ENCODE measurements around the gene TRAF3. TPM values are rescaled to one million over a fixed set of nuclear protein-coding genes. Genes with fewer than 3 reads are reported as not detected.
"Not testable (repeated sequence)": the region's sequence is repeated elsewhere in the genome, so short reads cannot be mapped to it uniquely, and the experiment has no call there.

The TRAF3 gene
- total RNA-seq, 1 experiment from 2014 or later: 14.0 TPM

DNA sequence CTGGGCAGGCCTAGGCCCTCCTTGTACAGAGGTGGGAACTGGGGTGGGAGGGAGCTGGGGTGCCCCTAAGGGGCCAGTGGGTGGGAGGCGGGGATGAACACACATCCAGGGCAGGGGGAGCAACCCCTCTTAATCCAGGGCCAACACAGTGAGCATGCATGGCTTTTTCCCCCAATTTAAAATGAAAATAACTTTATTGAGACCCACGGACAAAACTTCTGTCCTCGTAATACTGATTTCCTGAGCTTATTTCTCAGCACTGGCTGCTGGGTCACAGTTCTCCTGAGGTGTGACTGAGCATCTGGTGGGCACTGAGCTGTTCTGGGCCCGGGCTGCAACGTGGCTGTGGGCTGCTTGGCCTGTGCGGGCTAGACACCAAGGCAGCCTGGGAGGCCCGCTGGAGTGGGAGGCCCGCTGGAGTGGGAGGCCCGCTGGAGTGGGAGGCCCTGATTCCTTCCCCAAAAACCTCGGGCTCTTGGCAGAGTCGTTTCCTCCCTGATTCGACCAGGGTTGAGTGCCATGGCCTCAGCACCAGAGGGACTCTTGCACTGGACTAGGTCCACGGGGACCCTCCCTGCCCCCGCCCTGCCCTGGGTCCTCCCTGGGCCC lies 24.9 kb upstream of the TRAF3 start:
- DNase-seq (ENCODE audit: low spot score): no peak

DNA sequence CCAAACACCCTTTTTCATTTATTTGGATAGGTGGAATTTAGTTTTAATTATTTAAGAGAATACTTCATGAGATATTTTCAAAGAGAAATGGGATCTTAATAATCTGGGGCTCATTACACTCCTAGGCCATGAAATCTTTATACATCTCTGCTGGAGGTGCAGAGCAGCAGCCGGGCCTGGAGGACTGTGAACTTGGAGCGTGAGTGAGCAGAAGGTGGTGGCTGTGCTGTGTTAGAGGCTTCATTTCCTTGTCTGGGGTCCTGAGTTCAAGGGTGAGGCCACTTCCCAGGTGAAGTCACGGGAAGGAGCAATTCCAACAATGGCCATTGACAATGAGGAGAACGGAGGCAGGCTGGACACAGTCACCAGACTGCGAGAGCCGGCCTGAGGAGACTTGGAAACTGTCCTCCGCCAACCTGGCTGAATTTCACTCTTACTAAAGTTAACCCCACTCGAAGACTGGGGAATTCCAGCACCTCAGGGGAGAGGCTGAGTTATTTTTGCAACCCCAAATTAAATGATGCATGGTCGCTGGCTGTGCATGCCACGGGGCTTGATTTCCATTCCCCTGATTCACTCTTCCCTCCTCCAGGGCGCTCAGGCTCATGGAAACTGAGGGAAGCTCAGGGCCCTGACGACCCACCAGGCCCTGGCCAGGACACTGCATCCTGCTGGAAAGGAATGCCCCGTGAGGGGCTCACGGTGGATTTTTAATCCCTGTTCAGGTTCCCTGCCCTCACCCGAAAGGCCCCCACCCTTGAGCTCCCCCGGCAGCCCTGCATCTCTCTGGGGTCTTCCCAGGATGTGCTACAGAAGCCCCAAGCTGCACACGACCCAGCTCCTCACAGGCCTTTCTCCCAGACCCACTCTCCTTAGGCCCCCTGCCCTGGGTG lies 22.6 kb upstream of the TRAF3 start:
- DNase-seq (ENCODE audit: low spot score): no peak

DNA sequence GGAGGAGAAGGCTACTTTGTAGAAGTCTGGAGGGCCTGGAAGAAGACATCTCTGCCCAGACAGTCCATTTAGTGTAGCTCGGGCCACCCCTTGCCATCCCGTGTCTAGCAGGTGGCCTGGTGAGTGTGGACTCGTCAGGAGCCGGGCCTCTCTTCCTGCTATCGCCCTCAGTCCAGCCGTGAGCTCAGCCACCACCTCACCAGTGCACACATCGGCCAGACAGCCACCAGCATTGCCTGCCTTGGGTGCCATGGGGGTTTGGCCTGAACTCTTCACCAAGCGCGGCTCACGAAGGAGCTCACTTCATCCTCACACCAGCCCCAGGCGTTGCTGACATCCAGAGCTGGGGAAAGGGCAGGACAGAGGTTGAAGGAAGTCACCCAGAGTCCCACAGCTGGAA lies 19.6 kb upstream of the TRAF3 start:
- no peak for DNase-seq (ENCODE audit: low spot score)

DNA sequence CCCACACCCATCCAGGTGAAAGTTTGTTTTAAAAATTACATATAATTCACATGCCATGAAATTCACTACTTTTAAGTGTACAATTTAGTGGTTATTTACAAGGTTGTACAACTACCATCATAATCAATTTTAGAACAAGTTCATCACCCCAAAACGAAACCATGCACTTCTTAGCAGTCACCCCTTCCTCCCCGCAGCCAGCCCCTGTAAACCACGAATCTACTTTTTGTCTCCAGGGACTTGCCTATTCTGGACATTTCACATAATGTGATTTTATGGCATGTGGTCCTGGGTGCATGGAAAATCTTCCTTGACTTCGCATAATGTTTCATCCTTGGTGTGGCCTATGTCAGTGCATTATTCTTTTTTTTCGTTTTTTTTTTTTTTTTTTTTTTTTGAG lies 19.2 kb upstream of the TRAF3 start:
- no peak for DNase-seq (ENCODE audit: low spot score)

DNA sequence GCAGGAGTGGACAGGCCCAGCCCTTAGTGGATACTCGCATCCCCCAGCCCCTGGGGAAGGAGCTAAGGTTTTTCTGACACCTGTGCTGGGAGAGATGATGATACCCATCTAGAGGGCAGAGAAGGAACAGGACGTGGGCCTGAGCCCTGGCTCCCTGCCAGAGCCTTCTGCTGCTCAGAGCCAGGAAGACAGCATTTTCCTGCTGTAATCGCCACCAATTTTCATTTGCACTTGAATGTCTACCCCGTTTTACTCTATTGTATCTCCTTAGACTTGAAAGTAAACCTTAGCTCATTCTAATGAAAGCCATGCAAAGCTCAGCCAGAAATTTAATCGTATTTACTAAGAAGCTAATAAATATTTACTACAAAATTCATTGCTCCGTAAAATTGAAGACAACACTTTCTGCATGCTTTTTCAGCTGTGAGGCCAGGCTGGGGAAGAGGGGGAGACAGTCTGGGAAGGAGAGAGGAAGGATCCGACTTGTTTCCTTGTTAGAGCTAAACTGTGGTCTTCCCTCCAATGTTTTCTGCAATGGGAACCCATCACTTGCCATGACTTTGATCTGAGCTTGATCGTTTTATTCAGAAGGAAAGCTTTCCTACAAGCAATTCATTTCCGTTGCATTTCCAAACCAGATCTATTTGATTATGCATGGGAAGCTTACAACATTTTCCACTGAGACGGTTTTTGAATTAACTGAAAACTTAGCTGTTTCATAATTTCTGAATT lies 17.6 kb upstream of the TRAF3 start:
- DNase-seq (ENCODE audit: low spot score): no peak

DNA sequence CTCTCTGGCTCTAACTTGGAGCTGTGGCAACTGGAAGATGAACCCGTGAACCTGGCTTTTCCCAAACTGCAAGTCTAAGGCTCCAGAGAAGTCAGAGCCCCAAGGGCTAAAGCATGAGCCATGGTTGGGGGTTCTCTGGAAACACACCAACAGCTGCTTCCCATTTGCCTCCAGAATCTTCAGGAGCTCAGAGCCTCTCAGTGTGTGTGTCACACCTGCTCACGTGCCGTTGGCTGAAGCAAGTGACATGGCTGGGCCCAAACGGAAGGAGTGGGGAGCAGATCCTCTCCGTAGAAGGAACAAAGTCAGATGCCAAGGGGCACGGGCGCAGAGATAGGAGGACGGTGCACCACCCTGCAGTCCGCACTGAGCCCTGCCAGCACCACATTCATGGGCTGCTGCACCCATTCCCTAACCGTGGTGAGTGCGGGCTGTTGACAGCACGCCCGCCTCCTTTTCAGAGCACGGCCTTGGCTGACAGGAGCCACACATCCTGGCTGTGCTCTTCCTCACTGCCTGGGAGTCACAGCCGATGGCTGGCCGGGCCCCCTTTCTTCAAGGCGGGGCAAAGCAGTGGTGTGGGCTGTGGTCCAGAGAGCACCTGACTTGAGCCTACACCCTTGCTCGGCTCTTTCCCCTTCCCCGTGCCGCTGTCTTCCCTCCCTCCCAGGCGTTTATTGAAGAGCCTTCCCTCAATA lies 16.6 kb upstream of the TRAF3 start:
- no peak for DNase-seq (ENCODE audit: low spot score)

DNA sequence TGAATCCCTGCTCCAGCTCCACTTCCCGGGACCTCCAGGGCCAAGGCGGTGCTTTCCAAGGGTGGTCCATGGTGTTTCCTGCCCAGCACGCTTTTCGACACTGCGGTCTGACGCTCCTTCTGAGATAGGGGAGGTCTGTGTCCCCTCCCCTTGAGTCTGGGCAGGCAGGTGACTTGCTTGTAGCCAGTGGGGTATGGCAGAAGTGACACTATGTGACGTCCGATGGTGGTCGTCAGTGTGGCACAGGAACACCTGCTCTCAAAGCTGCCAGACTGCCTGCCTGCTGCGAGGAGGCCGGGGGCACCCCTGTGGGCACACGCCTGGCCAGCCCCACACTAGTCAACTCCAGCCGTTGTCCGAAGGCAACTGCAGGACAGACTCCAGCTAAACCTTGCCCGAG lies 16.0 kb upstream of the TRAF3 start:
- DNase-seq (ENCODE audit: low spot score): no peak

DNA sequence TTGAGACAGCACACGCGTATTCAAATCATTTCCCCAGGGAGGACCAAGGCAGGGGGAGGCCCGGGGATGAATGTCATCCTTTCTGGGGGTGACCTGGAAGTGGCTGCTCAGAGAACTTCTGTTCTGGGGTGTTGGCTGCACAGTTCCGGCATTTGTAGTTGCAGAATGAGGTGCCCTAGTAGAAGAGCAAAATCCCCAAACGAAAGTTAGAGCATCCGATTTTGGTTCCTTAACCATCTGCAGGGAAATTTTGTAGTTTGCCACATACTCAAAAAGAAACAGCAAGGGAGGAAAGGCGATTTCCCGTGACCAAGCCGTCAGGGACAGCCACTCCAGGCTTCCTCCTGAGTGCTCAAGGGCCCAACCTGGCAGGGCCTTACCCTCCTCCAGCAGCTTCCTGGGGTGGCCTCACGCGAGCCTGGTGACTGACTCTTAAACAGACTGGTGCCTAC lies 13.0 kb upstream of the TRAF3 start:
- no peak for DNase-seq (ENCODE audit: low spot score)

DNA sequence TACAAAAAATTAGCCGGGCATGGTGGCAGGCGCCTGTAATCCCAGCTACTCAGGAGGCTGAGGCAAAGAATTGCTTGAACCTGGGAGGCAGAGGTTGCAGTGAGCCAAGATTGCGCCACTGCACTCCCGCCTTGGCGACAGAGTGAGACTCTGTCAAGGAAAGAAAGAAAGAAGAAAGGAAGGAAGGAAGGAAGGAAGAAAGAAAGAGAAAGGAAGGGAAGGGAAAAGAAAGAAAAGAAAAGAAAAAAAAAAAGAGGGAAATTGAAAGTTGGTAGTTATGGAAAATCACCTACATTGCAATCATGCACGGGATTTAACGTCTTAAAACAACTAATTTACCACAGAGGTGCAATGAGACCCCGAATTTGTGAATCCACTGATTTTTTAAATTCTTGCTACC lies 11.5 kb upstream of the TRAF3 start:
- DNase-seq (ENCODE audit: low spot score): not testable (repeated sequence)

DNA sequence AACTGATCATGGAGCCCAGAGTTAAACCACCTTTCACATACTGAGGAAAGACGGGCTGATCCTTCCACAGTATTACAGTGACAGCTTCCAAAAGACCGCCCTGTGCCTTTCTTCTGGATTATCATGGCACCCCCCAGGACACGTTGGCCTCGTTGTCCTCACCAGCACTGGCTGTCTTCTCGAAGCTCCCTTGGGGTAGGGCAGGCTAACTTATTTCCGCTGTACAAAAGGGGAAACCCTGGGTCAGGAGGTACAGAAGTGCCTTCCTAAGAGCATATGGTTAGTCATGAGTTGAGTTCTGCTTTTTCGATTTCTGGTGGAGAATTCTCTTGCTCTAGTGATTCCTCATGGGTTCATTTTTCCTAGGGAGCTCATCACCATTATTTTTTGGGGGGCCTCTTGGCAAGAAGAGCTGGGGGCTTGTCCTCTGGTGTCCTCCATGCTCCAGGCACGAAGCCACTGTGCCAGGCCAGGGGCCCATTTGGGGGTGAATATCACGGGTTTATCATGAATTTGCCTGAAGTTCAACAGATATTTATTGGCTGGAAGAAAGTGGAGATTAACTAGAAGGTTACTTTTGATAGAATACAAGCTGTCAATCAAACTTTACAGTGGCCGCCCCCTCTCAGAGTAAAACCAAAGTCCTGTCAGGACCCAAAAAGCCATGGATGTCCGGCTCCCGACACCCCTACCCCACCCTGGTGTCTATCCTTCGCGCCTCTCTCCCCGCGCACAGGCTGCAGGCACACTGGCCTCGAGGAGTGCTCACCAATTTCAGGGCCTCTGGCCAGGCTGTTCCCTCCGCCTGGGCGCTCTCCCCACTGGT lies 8.8 kb upstream of the TRAF3 start:
- DNase-seq (ENCODE audit: low spot score): no peak

DNA sequence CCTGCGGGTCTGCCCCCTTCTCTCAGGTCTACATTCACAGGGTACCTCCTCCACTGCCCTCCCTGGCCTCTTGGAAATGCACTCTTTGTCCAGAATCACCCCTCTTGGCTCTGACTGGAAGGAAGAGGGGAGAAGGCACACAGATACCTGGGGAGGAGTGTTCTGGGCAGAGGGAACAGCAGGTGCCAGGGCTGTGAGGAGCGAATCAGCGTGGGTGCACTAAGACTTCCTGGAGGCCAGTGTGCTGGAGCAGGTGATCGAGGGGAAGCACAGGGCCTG lies 8.3 kb upstream of the TRAF3 start:
- no peak for DNase-seq (ENCODE audit: low spot score)

DNA sequence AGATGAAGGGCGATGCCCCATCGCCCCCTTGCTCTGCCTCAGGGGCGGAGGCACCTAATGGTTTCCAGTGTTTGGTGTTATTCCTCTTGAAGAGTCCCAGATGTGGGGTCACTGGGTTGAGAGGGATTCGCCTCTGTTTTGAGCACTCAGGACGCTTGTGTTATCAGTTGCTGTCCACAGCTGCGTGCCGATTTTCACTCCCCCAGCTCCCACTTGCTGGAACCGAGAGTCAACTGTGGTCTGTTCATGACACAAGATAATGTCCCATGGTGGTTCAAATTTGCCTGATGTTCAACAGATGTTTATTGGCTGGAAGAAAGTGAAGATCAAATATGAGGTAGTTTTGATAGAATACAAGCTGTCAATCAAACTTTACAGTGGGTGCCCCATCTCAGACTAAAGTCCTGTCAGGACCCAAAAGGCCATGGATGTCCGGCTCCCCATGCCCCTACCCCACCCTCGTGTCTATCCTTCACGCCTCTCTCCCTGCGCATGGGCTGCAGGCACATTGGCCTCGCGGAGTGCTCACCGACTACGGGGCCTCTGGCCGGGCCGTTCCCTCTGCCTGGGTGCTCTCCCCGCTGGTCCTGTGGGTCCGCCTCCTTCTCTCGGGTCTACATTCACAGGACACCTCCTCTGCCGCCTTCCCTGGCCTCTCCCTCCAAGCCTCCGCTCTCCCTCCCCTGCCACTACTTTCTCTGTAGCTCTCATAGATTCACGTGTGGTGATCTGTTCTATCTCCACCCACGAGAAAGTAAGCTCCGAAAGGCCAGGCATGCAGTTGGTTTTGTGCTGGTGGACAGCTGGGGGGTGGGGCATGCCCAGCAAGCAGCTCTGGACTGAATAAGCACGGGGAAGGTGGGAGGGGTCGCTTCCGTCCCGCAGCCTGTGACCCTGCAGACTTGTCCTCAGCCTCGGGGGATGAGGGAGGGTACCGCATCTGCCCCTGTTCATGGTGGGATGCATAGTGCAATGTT lies 6.8 kb upstream of the TRAF3 start:
- DNase-seq (ENCODE audit: low spot score): no peak

DNA sequence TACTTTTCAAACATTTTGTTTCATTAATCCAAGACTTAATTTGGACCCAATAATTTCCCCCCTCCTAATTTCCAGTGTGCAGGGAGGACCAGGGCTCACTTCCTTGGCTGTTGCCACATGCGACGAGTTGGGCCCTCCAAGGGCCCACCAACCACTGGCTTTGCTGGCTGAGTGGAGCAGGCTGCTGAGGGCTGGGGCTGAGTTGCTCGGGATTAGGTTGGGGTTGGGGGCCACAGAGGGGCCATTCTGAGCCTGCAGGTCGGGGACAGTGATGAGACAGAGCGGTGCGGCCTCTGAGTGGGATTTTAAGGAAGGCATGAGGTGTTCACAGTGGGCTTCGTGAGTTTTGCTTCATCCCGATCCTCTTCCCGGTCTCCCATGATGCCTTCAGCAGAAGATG lies 6.1 kb upstream of the TRAF3 start:
- no peak for DNase-seq (ENCODE audit: low spot score)

DNA sequence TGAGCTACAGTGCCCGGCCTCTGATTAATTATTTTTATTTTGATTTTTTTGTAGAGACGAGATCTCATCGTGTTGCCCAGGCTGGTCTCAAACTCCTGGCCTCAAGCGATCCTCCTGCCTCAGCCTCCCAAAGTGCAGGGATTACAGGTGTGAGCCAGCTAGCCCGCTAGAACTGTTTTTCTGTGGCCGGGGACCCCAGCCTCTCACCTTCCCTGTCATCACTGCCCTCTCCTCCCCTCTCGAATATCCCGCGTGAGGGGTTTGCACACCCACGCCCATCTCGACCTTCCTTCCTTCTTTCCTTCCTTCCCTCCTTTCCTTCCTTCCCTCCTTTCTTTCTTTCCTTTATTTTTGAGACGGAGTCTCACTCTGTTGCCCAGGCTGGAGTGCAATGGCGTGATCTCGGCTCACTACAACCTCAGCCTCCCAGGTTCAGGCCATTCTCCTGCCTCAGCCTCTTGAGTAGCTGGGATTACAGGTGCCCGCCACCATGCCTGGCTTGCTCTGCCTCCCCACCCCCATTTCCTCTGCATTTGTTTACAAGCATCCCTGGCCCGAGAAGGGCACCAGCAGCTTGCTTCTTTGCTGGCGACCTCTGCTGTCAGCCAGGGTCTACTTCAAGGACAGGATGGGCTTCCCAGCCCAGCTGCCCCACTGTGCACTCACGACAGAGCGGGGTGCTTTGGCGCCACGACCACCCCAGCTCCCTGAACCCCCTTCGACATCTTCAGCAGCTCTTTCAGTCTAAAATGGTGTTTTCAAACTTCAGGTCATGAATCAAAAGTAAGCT lies 4.3 kb upstream of the TRAF3 start:
- DNase-seq (ENCODE audit: low spot score): no peak

DNA sequence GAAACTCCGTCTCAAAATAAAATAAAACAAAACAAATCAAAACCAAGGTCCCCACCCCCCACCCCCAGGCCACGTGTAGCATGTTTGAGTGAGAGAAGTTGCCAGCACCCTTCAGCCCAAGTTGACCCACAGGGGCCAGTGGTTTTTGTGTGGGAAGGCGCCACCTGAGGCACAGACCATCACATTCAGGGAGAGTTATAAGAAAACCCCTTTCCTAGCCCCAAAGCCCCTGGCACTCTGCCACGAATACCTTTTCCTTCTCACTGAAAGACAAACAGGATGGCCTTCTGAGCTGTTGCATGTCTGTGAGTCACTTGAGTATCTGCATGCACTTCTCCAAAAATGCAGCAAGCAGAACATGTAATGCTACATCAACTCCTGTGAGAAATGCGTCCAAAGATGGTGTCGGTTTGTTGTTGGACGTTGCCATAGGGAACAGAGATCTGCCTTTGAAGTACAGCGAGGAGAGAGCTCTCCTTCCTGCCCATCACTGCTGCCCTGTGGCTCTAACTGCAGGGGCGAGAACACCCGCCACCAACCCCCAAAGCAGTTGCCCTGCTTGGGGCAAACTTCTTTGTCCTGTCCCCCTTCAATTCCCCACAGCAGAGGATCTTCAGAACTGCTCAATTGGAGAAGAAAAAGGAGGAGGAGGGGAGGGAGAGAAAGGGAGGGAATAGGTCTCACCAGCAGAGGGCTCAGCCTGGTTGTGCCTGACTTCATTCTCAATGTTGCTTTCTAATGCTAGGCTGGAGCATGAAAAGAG lies 2.7 kb upstream of the TRAF3 start:
- peak; percentile 57 for DNase-seq (ENCODE audit: low spot score)

DNA sequence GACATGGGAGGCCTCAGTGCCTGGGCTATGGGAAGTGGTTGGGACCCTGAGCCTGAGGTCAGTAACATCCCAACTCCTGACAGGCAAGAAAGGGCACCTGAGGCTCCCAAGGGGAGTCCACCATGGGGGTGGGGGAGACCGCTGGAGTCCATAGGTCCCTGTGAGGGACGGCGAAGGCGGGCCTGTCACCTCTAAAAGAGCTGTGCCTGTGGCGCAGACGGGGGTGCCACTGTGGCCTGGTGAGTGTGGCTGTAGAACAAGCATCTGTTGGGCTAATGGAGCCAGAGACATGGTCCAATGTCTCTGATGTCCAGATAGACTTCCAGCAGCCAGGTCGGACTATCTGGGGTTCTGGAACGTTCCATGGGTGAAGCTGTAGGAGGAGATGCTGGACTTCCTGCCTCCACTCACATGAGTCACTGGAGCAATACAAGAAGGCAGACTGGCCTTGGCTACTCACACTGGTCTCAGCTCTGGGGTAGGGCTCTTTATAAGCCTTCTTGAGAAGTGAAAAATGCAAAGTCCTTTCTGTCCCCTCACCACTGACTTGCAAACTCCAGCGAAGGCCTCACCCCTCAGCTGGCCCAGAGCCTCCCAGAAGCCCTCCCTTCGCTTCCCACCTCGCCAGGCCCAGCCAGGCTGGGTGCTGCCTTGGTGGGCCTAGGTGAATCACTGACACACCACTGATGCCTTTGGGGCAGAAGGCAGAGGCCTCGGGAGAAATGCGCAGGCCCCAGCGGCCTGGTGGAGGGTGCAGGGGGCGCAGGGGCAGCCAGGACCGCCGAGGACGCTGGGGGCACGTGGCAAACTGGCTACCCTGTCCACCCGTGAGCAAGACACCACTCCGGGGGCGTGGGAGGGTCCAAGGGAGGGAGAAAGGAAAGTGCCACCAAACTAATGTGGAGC lies 1.1 kb upstream of the TRAF3 start:
- DNase-seq (ENCODE audit: low spot score): peak; percentile 30

DNA sequence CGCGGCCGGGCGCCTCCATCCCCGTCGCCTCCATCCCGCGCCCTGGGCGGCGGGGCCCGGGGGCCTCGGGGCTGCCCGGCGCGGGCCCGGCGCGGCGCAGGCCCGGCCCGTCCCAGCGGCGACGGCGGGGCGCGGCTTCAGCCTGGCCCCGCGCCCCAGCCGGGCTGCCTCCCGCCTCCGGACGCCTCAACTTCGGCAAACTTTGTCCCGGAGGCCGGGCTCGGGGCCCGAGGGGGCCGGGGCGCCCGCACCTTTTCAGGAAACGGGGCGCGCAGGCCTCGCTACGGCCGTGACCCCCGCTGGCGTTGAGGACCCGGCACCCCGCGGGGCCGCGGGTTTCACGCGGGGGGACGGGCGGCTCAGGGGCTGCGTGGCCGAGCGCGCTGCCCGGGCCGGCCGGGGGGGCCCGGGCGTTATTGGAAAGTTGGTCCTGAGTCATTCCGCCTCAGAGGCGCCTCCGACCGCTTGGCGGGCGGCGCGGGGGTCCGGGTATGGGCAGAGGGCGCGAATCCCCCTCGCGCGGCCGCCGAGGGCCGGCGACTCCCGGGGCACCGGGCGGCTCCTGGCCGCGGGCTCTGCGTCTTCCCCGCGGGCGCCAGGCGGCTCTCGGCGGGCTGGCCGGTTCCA lies 575 bp downstream of the TRAF3 start:
- no peak for DNase-seq (ENCODE audit: low spot score)
